Measurements from ENCODE around the gene POM121.
"Not testable (repeated sequence)": the region's sequence is repeated elsewhere in the genome, so short reads cannot be mapped to it uniquely, and the experiment has no call there.

GRCh38 chr7:72942956-72943355, 18.1 kb downstream of the POM121 start:
- TF ChIP-seq ZNF274 (IDR thresholded peaks at IDR 0.05; ENCODE audit: low read depth, low read length); YY1 (IDR thresholded peaks at IDR 0.05; ENCODE audit: insufficient read depth, insufficient read length): not testable (repeated sequence)
